ENCODE measurements around the gene SLC34A3. TPM values are rescaled to one million over a fixed set of nuclear protein-coding genes. Genes with fewer than 3 reads are reported as not detected.

SLC34A3 gene
- total and polyA plus RNA-seq, 2 of the 8 experiments (the other 6 are each of a cell fraction or from before 2014, with no cell fraction given) = 0.08 TPM; not detected in 1

DNA sequence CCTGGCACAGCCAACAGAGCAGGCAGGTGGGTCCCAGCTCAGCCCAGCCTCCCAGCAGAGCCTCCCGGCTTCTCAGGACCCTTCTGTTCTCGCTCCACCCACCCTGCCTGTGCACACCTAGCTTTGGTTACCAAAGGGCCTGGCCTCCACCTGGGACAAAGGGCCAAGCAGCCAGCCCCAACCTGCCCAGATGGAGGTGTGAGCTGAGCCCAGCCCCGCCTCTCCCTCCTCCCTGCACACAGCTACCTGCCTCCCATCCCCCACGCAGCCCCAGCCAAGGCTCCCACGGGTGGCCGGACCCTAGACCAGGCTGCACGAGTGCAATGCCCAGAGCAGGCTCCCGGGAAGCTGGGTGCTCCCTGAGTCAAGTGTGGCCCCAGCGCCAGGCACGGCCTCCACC, 35.8 kb upstream of the SLC34A3 start:
- peak overlapping the region; percentile 60; the same call in 1 of the 2 replicates for H2BK5ac ChIP-seq (ENCODE audit: low read depth, low read length)
- H3K9ac ChIP-seq (replicated peaks in 1 of 4; ENCODE audit: extremely low read depth in 1 of 4, low read depth in 3 of 4, low read length in 3 of 4) = peak overlapping the region in 1 of 4 experiments; percentile 22; a peak in 1 of 7 replicates
- TF ChIP-seq EP300 (IDR thresholded peaks at IDR 0.05; ENCODE audit: borderline replicate concordance in 1 of 2, low read depth in 2 of 2, low read length in 2 of 2) (no peak), CTBP2 (IDR thresholded peaks at IDR 0.05; ENCODE audit: borderline replicate concordance, insufficient read depth, insufficient read length, low read length) (no peak), JUN (IDR thresholded peaks at IDR 0.05; ENCODE audit: low read depth, low read length) (no peak), POLR2AphosphoS5 (IDR thresholded peaks at IDR 0.05; ENCODE audit: low read depth, low read length) (no peak), ASH2L (IDR thresholded peaks at IDR 0.05; ENCODE audit: low read length) (no peak), GABPA (IDR thresholded peaks at IDR 0.05; ENCODE audit: borderline replicate concordance, insufficient read depth, low read length) (no peak)
- H3K27ac ChIP-seq (ENCODE audit: low read depth, low read length) = peak overlapping the region; percentile 19; the same call in 1 of the 2 replicates
- H3K18ac ChIP-seq (ENCODE audit: extremely low read depth, low read length) = no peak overlapping the region; the same call in 1 of the 2 replicates
- H3K36me3 ChIP-seq (ENCODE audit: control insufficient read depth in 2 of 4, insufficient read depth in 4 of 4, low read length in 3 of 4) = peaks cover 0 to 2% (median under 1%) of the 10 kb centered on the region in 4 experiments; a peak in 2 of 8 replicates
- FAIRE-seq = no peak
- H3K27me3 ChIP-seq (replicated peaks in 1 of 4; ENCODE audit: control insufficient read depth in 3 of 4, extremely low read depth in 1 of 4, insufficient read depth in 3 of 4, low read length in 3 of 4) = no peaks in the 10 kb centered on the region
- no peak overlapping the region for H3K23ac ChIP-seq (ENCODE audit: insufficient read length)
- no peak overlapping the region for H3K4me2 ChIP-seq (ENCODE audit: insufficient read depth in 1 of 2, low read depth in 2 of 2, low read length in 2 of 2)
- ChIA-PET CTCF (ENCODE audit: partially characterized antibody) (interaction anchor here (0.6 to 14.0 kb wide), 14 partner anchors 8 to 77 kb away, joined by 3 to 204 read pairs (median 4); partner anchors contain the start of genes CYSRT1, LRRC26, NDOR1 and RNF208), POLR2A (ENCODE audit: partially characterized antibody) (interaction anchor here (0.8 to 11.0 kb wide), 10 partner anchors 12 to 67 kb away, joined by 3 to 107 read pairs (median 6); partner anchors contain the start of genes LRRC26, NDOR1 and TMEM203)
- 82% methylated on average over 10 of the region's 10 CpGs; no CpG with 5 or more reads in 1 of the 2 experiments for WGBS, 2 experiments (ENCODE audit: extremely low coverage in 1 of 2, insufficient coverage in 1 of 2, insufficient read length in 1 of 2, insufficient replicate concordance in 2 of 2, low coverage in 1 of 2, low lambda C conversion rate in 2 of 2, missing lambda C conversion rate in 1 of 2)
- peaks cover 22% of the 10 kb centered on the region for H3K79me1 ChIP-seq (ENCODE audit: low read depth, low read length)
- H2BK15ac ChIP-seq (ENCODE audit: low read length) = no peak overlapping the region
- no peak for DNase-seq (ENCODE audit: low read depth in 1 of 2, low spot score in 2 of 2)
- H4K5ac ChIP-seq (ENCODE audit: insufficient read length, low read depth, low read length) = no peak overlapping the region
- peaks cover 13 to 32% of the 10 kb centered on the region in 2 experiments for H4K20me1 ChIP-seq (replicated peaks in 1 of 2; ENCODE audit: control insufficient read depth in 1 of 2, insufficient read depth in 2 of 2, low read length in 2 of 2)
- no peak overlapping the region for H2BK120ac ChIP-seq (replicated peaks; ENCODE audit: low read depth, low read length)
- peaks cover 0 to 24% (median 14%) of the 10 kb centered on the region in 4 experiments; a peak in 6 of 7 replicates for H3K4me1 ChIP-seq (replicated peaks in 1 of 4; ENCODE audit: control insufficient read depth in 3 of 4, insufficient read depth in 4 of 4, low read length in 3 of 4)
- H3K14ac ChIP-seq (ENCODE audit: insufficient read length) = no peak overlapping the region
- H4K8ac ChIP-seq (ENCODE audit: extremely low read depth, insufficient read depth, low read length) = no peak overlapping the region
- no peak overlapping the region for H2BK20ac ChIP-seq (ENCODE audit: low read length)
- no peak overlapping the region for H2AK5ac ChIP-seq (ENCODE audit: low read depth, low read length)
- peaks cover 3% of the 10 kb centered on the region; the same call in 1 of the 2 replicates for H3K23me2 ChIP-seq (ENCODE audit: low read depth, low read length)
- H2BK12ac ChIP-seq (ENCODE audit: low read depth, low read length) = no peak overlapping the region
- H3K4me3 ChIP-seq (ENCODE audit: extremely low read depth in 1 of 4, insufficient read depth in 2 of 4, low read depth in 3 of 4, low read length in 4 of 4) = no peak overlapping the region
- no peak overlapping the region for H4K91ac ChIP-seq (replicated peaks; ENCODE audit: insufficient read length, low read length)
- no peak overlapping the region for H3K4ac ChIP-seq (replicated peaks; ENCODE audit: insufficient read length, low read depth, low read length)
- peaks cover 0 to 24% of the 10 kb centered on the region in 2 experiments; a peak in 1 of 4 replicates for H3K79me2 ChIP-seq (ENCODE audit: control insufficient read depth in 1 of 2, insufficient read depth in 2 of 2, low read length in 2 of 2)
- no peak overlapping the region for H3K56ac ChIP-seq (replicated peaks; ENCODE audit: insufficient read length, low read depth, low read length)
- no peaks in the 10 kb centered on the region for H3K9me3 ChIP-seq (ENCODE audit: insufficient read depth in 2 of 2, low read depth in 1 of 2, low read length in 1 of 2)
- H2AFZ ChIP-seq (ENCODE audit: low read length) = no peak overlapping the region

Measured in H1 (cell line).